GM18505 (cell line): ENCODE data around the gene VRK2.
"Not testable (repeated sequence)": the region's sequence is repeated elsewhere in the genome, so short reads cannot be mapped to it uniquely, and the experiment has no call there.

Experiments used
- ATAC-seq: cut with Tn5 transposase; IDR thresholded peaks from one replicate; pipeline ENCODE4 v1.9.1; 2021; ENCODE audit not compliant: unreplicated experiment
- POLR2A ChIP-seq: IDR thresholded peaks from 4 replicates; pipeline ENCODE4 v1.6.1; 2011; ENCODE audit warnings: borderline replicate concordance; ENCODE audit not compliant: insufficient read depth, insufficient read length; ENCODE audit errors: extremely low read depth

Gene VRK2

DNA sequence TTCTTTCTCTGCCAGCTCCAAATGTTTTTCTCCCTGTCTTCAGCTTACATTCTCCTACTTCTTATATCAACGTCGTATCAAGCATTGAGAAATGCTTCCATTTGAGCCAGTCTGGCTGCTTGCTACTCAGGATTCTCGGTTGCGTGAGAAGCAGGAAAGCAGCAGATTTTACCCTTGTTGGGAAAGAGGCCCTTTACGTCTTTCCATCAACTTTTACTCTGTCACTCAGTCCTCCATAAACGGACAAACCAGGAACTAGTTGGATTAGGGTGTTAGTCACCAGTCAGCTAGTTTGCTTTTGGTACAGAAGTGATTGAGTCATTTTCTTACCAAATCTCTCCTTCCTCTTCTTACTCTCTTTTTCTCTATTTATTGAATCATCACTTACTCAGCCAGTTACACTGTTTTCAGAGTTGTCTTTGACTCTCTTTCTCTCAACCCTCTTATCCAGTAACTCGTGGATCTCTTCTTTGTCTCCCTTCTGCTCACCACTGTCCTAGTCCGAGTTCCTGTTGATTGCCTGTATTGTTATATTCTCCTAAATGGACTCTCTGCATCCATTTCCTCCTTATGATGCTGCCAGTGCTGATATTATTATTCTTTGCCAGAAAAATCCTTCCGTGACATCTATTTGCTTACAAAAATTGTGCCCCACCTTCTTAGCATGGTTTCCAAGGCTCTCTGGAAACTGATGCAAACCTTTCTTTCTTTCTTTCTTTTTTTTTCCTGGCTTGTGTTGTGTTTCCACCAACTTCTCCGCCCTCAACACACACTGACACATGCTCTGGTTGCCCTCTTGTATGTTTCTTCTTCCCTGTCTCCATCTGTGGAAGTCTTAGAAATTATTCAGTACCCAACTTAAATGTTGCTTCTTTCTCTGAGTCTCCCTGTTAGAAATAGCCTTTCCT is 61.5 kb downstream of the VRK2 start:
- ATAC-seq, result no peak
- no peak for TF ChIP-seq POLR2A

GRCh38 chr2:58109481-58109880 is 62.9 kb downstream of the VRK2 start:
- TF ChIP-seq POLR2A, result no peak
- no peak for ATAC-seq

- no peak for ATAC-seq
- no peak for TF ChIP-seq POLR2A
Observed at GRCh38 chr2:58110765-58111164, 64.2 kb downstream of the VRK2 start.

- ATAC-seq, result not testable (repeated sequence)
Observed at GRCh38 chr2:58113563-58113962, 67.0 kb downstream of the VRK2 start.

- ATAC-seq, result no peak
- TF ChIP-seq POLR2A, result no peak
Observed at GRCh38 chr2:58120626-58121229, 74.1 kb downstream of the VRK2 start.

- no peak for ATAC-seq
- no peak for TF ChIP-seq POLR2A
Observed at GRCh38 chr2:58122040-58122439, 75.4 kb downstream of the VRK2 start.

- no peak for ATAC-seq
- TF ChIP-seq POLR2A, result no peak
Observed at GRCh38 chr2:58122540-58122939, 75.9 kb downstream of the VRK2 start.

- no peak for ATAC-seq
- TF ChIP-seq POLR2A, result no peak
Observed at GRCh38 chr2:58127111-58127510, 80.5 kb downstream of the VRK2 start.

DNA sequence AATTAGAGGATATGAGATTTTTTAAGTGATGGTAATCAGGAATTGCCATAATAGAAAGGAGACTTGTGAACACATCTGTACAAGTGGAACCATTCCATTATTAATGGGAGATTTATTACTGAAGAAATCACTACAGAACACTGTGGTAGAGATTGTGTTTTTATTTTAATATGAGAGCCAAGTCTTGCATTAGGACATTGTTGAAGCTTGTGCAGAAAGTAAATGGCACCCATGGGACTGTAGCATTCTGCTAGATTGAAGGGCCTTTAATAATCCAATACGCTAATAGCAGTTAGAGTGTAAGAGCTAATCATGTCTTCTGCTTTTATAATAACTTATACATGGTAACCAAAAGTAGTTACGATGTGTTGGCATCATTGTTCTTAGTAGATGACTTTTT is 83.6 kb downstream of the VRK2 start:
- ATAC-seq, result no peak
- no peak for TF ChIP-seq POLR2A

DNA sequence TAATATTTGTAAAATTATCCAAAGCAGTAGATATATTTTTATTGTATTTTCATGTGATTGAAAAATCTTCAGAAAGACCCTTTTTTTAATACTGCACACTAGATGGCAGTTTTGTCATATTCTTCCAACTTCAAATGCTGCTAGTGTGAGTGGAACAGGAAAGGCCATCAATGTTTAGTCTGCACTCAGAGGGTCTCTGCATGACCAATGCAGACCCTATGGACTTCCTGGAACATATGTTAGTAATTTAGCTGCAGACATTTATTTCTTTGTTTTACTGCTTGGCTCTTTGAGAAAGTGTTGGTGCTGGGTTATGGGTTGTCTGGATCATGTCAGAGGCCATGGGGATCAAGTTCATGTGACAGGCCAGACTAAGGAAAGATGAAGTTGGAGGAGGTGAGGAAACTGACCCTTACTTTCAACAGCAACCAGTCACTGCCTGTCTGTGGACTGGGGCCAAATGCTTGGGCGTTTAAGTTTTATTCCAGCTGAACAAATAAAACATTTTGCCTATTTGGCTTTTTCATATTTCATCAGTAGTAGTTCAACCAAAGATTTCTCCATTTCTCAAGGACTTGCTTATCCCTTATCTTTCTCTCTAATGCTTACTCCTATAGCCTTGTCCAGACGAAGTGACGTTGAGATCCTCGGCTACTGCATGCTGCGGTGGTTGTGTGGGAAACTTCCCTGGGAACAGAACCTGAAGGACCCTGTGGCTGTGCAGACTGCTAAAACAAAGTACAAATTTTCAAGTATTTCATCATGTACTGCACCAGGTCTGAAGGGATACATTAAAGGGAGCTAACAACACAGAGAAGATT is 84.8 kb downstream of the VRK2 start:
- TF ChIP-seq POLR2A, result no peak
- no peak for ATAC-seq

GRCh38 chr2:58133395-58133794 is 86.8 kb downstream of the VRK2 start:
- no peak for ATAC-seq
- no peak for TF ChIP-seq POLR2A

DNA sequence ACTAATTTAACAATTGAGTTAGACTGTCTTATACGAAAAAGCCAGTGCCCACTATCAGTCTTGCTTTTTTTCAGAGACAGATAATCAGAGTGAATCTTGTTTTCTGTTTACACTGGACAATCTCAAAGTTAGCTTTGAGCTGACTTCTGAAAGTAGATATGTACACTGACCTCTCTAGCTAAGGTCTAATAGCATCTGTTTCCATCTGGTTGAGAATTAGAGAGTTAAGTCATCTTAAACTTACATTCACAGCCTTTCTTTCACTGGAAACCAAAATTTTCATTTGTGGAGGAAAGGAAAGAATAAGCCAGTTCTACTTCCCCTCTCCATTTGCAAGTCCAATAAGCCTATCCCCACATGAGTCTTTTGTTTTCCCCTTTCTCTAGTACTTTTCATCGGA is 89.3 kb downstream of the VRK2 start:
- ATAC-seq, result no peak
- no peak for TF ChIP-seq POLR2A

GRCh38 chr2:58137221-58137620 is 90.6 kb downstream of the VRK2 start:
- TF ChIP-seq POLR2A, result no peak
- ATAC-seq, result no peak
